ENCODE results near the gene EXOC7.
"Not testable (repeated sequence)": the region's sequence is repeated elsewhere in the genome, so short reads cannot be mapped to it uniquely, and the experiment has no call there.

The EXOC7 gene

GRCh38 chr17:76075364-76076145 is 28.0 kb downstream of the EXOC7 start:
- ATAC-seq = no peak
- no peak for DNase-seq

- no peak for ATAC-seq
- no peak for DNase-seq
Measured at GRCh38 chr17:76074390-76075363, 28.9 kb downstream of the EXOC7 start, which contains the start of gene GALR2. Gene GALR2 (plus strand): TSS chr17:76074781. CDS start chr17:76074884, 103 bp downstream.

- peak; percentile 88 for ATAC-seq
- DNase-seq = peak; percentile 87
Measured at GRCh38 chr17:76072148-76072858, 31.3 kb downstream of the EXOC7 start, which contains the start of gene SRP68. Gene SRP68 (minus strand): TSS chr17:76072517. CDS start chr17:76072491, 26 bp downstream.

- peak; percentile 48 for DNase-seq
- peak; percentile 74 for ATAC-seq
Measured at GRCh38 chr17:76071531-76072147, 31.9 kb downstream of the EXOC7 start.

- no peak for ATAC-seq
- no peak for DNase-seq
Measured at GRCh38 chr17:76065775-76066174, 37.8 kb downstream of the EXOC7 start.

- ATAC-seq (no peak), DNase-seq (no peak)
Measured at GRCh38 chr17:76063875-76064546, 39.6 kb downstream of the EXOC7 start.

GRCh38 chr17:76058264-76058663 is 45.3 kb downstream of the EXOC7 start:
- not testable (repeated sequence) for DNase-seq, ATAC-seq

- DNase-seq = no peak
- ATAC-seq = no peak
Measured at GRCh38 chr17:76056882-76057281, 46.7 kb downstream of the EXOC7 start.

- DNase-seq (no peak), ATAC-seq (no peak)
Measured at GRCh38 chr17:76054112-76054476, 49.5 kb downstream of the EXOC7 start.

GRCh38 chr17:76053246-76054111 is 50.1 kb downstream of the EXOC7 start:
- ATAC-seq (no peak), DNase-seq (peak; percentile 31)

- DNase-seq (no peak), ATAC-seq (no peak)
Measured at GRCh38 chr17:76051561-76051960, 52.0 kb downstream of the EXOC7 start.

GRCh38 chr17:76050538-76051467 is 52.8 kb downstream of the EXOC7 start:
- ATAC-seq = no peak
- DNase-seq = no peak

- DNase-seq (no peak), ATAC-seq (no peak)
Measured at GRCh38 chr17:76049836-76050537, 53.6 kb downstream of the EXOC7 start.

GRCh38 chr17:76049239-76049638 is 54.3 kb downstream of the EXOC7 start:
- DNase-seq (no peak), ATAC-seq (no peak)

GRCh38 chr17:76048711-76049110 is 54.9 kb downstream of the EXOC7 start:
- ATAC-seq (no peak), DNase-seq (no peak)

- DNase-seq (no peak), ATAC-seq (no peak)
Measured at GRCh38 chr17:76048025-76048605, 55.5 kb downstream of the EXOC7 start.

- ATAC-seq = no peak
Measured at GRCh38 chr17:76046064-76046463, 57.5 kb downstream of the EXOC7 start.

GRCh38 chr17:76044475-76045007 is 59.0 kb downstream of the EXOC7 start:
- DNase-seq, ATAC-seq: not testable (repeated sequence)

More at GRCh38 chr17:76046064-76046463, 57.5 kb downstream of the EXOC7 start:
- no peak for DNase-seq
